Activated CD8-positive, alpha-beta T cell treated with anti-CD3 and anti-CD28 coated beads, Interleukin-2, amount 10 ng/mL, durations not matched to agents 7 days and 5 days (primary cell): ENCODE results near the gene MTHFD2L. TPM values are rescaled to one million over a fixed set of nuclear protein-coding genes. Genes with fewer than 3 reads are reported as not detected.
"Not testable (repeated sequence)": the region's sequence is repeated elsewhere in the genome, so short reads cannot be mapped to it uniquely, and the experiment has no call there.

Experiments
- ATAC-seq: fragments of 150-1000 bp; cut with Tn5 transposase; one replicate; pipeline ENCODE4 v1.10.0; 2021; ENCODE audit warnings: moderate library complexity
- CTCF ChIA-PET: fragments of 350-600 bp; sonication (Branson Sonifier 250); formaldehyde crosslinking; loops from one replicate; lab custom pipeline; 2021; ENCODE audit warnings: antibody characterized with exemption; lab: Charles Lee
- POLR2A ChIA-PET: fragments of 350-600 bp; sonication (Branson Sonifier 250); formaldehyde crosslinking; loops from one replicate; lab custom pipeline; 2021; ENCODE audit warnings: antibody characterized with exemption; lab: Charles Lee
- DNase-seq: peaks from one replicate; pipeline ENCODE4 v3.0.0-alpha.2; 2020
- H3K27ac Mint-ChIP-seq: one replicate; pipeline ENCODE4 v1.8.0; 2021; ENCODE audit warnings: mild to moderate bottlenecking, mixed read lengths
- H3K27me3 Mint-ChIP-seq: one replicate; pipeline ENCODE4 v1.8.0; 2021; ENCODE audit warnings: low read depth, mixed read lengths
- H3K36me3 Mint-ChIP-seq: one replicate; pipeline ENCODE4 v1.8.0; 2021; ENCODE audit warnings: low read depth, mixed read lengths
- H3K4me1 Mint-ChIP-seq: one replicate; pipeline ENCODE4 v1.8.0; 2021; ENCODE audit warnings: low read depth, mixed read lengths
- H3K4me3 Mint-ChIP-seq: one replicate; pipeline ENCODE4 v1.8.0; 2021; ENCODE audit warnings: mild to moderate bottlenecking, mixed read lengths
- H3K9me3 Mint-ChIP-seq: one replicate; pipeline ENCODE4 v1.8.0; 2022; ENCODE audit warnings: mixed read lengths; ENCODE audit not compliant: insufficient read depth
- total RNA-seq, 2 experiments: library from RNA; stranded (reverse); gene quantifications; one replicate each; pipeline ENCODE4 v1.2.3, GENCODE V29; 2021

MTHFD2L gene
- total RNA-seq, 2 experiments from 2014 or later = 5.3 to 5.5 TPM

GRCh38 chr4:74329307-74329706 is 171.4 kb downstream of the MTHFD2L start:
- CTCF ChIA-PET = no interaction called here
- Mint-ChIP-seq H3K27me3 (peaks cover 12% of the 10 kb centered on the region), H3K4me1 (no peaks in the 10 kb centered on the region), H3K27ac (no peak overlapping the region), H3K4me3 (no peak overlapping the region), H3K9me3 (no peaks in the 10 kb centered on the region), H3K36me3 (no peaks in the 10 kb centered on the region)
- POLR2A ChIA-PET = no interaction called here
- no peak for DNase-seq
- ATAC-seq = no peak

- Mint-ChIP-seq H3K9me3 (no peaks in the 10 kb centered on the region), H3K4me3 (no peak overlapping the region), H3K27me3 (peaks cover 12% of the 10 kb centered on the region), H3K36me3 (no peaks in the 10 kb centered on the region), H3K4me1 (no peaks in the 10 kb centered on the region), H3K27ac (no peak overlapping the region)
- ATAC-seq (no peak), DNase-seq (no peak)
- ChIA-PET CTCF (no interaction called here), POLR2A (no interaction called here)
These were observed 172.4 kb downstream of the MTHFD2L start for GRCh38 chr4:74330295-74330750.

- Mint-ChIP-seq H3K4me1 (no peaks in the 10 kb centered on the region), H3K9me3 (no peaks in the 10 kb centered on the region), H3K27me3 (peaks cover 12% of the 10 kb centered on the region), H3K27ac (no peak overlapping the region), H3K36me3 (no peaks in the 10 kb centered on the region), H3K4me3 (no peak overlapping the region)
- ChIA-PET POLR2A (no interaction called here), CTCF (no interaction called here)
- DNase-seq = no peak
- no peak for ATAC-seq
These were observed 173.3 kb downstream of the MTHFD2L start for GRCh38 chr4:74331252-74331651.

GRCh38 chr4:74331944-74332343 is 174.0 kb downstream of the MTHFD2L start:
- ATAC-seq (no peak), DNase-seq (no peak)
- ChIA-PET CTCF (no interaction called here), POLR2A (no interaction called here)
- Mint-ChIP-seq H3K27ac (no peak overlapping the region), H3K9me3 (no peaks in the 10 kb centered on the region), H3K4me1 (no peaks in the 10 kb centered on the region), H3K4me3 (no peak overlapping the region), H3K36me3 (no peaks in the 10 kb centered on the region), H3K27me3 (peaks cover 12% of the 10 kb centered on the region)

- CTCF ChIA-PET = no interaction called here
- no peak overlapping the region for H3K4me3 Mint-ChIP-seq
- POLR2A ChIA-PET = no interaction called here
- H3K27me3 Mint-ChIP-seq = peaks cover 6% of the 10 kb centered on the region
- H3K27ac Mint-ChIP-seq = no peak overlapping the region
- H3K36me3 Mint-ChIP-seq = no peaks in the 10 kb centered on the region
- H3K4me1 Mint-ChIP-seq = no peaks in the 10 kb centered on the region
- H3K9me3 Mint-ChIP-seq = no peaks in the 10 kb centered on the region
- ATAC-seq (no peak), DNase-seq (no peak)
These were observed 176.7 kb downstream of the MTHFD2L start for GRCh38 chr4:74334636-74335035.

- ChIA-PET POLR2A (no interaction called here), CTCF (no interaction called here)
- ATAC-seq (no peak), DNase-seq (no peak)
- no peaks in the 10 kb centered on the region for H3K9me3 Mint-ChIP-seq
- no peak overlapping the region for H3K4me3 Mint-ChIP-seq
- no peaks in the 10 kb centered on the region for H3K36me3 Mint-ChIP-seq
- H3K4me1 Mint-ChIP-seq = no peaks in the 10 kb centered on the region
- no peak overlapping the region for H3K27ac Mint-ChIP-seq
- H3K27me3 Mint-ChIP-seq = peaks cover 7% of the 10 kb centered on the region
These were observed 177.6 kb downstream of the MTHFD2L start for GRCh38 chr4:74335341-74336021.

- ChIA-PET CTCF (no interaction called here), POLR2A (no interaction called here)
- no peaks in the 10 kb centered on the region for H3K36me3 Mint-ChIP-seq
- ATAC-seq (no peak), DNase-seq (no peak)
- no peaks in the 10 kb centered on the region for H3K9me3 Mint-ChIP-seq
- H3K27ac Mint-ChIP-seq = no peak overlapping the region
- no peak overlapping the region for H3K4me3 Mint-ChIP-seq
- no peaks in the 10 kb centered on the region for H3K4me1 Mint-ChIP-seq
- peaks cover 3% of the 10 kb centered on the region for H3K27me3 Mint-ChIP-seq
These were observed 180.9 kb downstream of the MTHFD2L start for GRCh38 chr4:74338792-74339333.

- H3K4me3 Mint-ChIP-seq = no peak overlapping the region
- no peaks in the 10 kb centered on the region for H3K36me3 Mint-ChIP-seq
- H3K9me3 Mint-ChIP-seq = no peaks in the 10 kb centered on the region
- ATAC-seq (no peak), DNase-seq (no peak)
- no peaks in the 10 kb centered on the region for H3K4me1 Mint-ChIP-seq
- ChIA-PET POLR2A (no interaction called here), CTCF (no interaction called here)
- no peak overlapping the region for H3K27ac Mint-ChIP-seq
- H3K27me3 Mint-ChIP-seq = peaks cover 3% of the 10 kb centered on the region
These were observed 181.6 kb downstream of the MTHFD2L start for GRCh38 chr4:74339501-74339900.

GRCh38 chr4:74340421-74340820 is 182.5 kb downstream of the MTHFD2L start:
- H3K4me3 Mint-ChIP-seq, CTCF ChIA-PET, POLR2A ChIA-PET, H3K4me1 Mint-ChIP-seq, H3K27ac Mint-ChIP-seq, H3K9me3 Mint-ChIP-seq, H3K27me3 Mint-ChIP-seq, DNase-seq, H3K36me3 Mint-ChIP-seq, ATAC-seq: not testable (repeated sequence)

- DNase-seq (no peak), ATAC-seq (no peak)
- CTCF ChIA-PET = no interaction called here
- POLR2A ChIA-PET = no interaction called here
- no peaks in the 10 kb centered on the region for H3K4me1 Mint-ChIP-seq
- H3K4me3 Mint-ChIP-seq = no peak overlapping the region
- no peak overlapping the region for H3K27ac Mint-ChIP-seq
- no peaks in the 10 kb centered on the region for H3K9me3 Mint-ChIP-seq
- H3K36me3 Mint-ChIP-seq = no peaks in the 10 kb centered on the region
- peaks cover 6% of the 10 kb centered on the region for H3K27me3 Mint-ChIP-seq
These were observed 186.1 kb downstream of the MTHFD2L start for GRCh38 chr4:74344031-74344430.
